ENCODE results near the gene NTRK2. TPM values are rescaled to one million over a fixed set of nuclear protein-coding genes. Genes with fewer than 3 reads are reported as not detected.

The NTRK2 gene
- polyA plus RNA-seq, 5 donors = 0.81 to 2.7 (median 1.6) TPM

DNA sequence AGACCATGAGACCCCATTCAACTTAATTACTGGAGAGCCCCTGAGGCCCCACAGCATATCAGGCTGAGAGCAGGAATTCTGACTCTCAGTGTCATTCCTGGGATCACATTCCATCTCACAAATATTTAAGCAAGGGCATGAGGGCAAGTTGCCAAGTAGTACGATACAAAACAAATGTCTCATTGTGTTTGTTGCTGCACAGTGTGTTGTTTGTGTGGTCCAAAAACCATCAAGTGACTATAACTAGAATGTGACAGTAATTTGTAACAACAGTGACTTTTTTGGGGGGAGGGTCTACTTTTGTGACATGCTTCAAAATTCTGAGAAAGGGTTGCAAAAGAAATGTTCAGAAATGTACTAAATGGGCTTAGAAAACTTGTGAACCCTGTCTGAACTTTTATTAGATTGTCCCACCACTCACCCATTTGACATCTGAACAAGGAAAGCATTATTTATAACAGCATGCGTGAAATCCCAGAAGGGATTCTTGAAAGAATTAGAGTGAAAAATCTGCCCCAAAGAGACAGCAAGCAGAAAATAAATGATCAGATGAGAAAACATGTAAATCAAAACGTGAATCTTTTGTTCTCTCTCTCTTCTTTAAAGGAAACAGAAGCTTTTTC lies 347.0 kb downstream of the NTRK2 start:
- no peak for DNase-seq

DNA sequence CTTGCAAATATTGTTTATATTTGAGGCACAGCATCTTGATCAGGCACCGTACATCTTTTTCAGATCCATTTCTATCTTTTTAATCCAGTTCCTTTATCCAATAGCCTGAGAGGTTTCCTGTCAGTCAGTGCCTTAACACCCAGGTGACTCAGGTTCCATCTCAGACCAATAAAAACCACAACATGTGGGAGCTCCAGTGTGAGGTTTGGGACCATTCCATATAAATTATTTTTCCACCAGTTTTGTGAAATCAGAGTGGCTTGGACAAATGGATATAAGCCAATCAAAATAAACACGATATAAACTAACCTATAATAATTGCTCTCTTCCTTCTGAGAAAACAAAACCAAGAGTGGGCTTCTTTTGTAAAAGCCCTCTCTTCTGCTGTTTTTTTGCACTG lies 351.3 kb downstream of the NTRK2 start:
- no peak for DNase-seq

DNA sequence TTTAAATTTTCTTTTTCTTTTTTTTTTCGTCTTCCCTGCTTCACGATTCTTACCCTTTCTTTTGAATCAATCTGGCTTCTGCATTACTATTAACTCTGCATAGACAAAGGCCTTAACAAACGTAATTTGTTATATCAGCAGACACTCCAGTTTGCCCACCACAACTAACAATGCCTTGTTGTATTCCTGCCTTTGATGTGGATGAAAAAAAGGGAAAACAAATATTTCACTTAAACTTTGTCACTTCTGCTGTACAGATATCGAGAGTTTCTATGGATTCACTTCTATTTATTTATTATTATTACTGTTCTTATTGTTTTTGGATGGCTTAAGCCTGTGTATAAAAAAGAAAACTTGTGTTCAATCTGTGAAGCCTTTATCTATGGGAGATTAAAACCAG lies 352.2 kb downstream of the NTRK2 start:
- no peak for DNase-seq

DNA sequence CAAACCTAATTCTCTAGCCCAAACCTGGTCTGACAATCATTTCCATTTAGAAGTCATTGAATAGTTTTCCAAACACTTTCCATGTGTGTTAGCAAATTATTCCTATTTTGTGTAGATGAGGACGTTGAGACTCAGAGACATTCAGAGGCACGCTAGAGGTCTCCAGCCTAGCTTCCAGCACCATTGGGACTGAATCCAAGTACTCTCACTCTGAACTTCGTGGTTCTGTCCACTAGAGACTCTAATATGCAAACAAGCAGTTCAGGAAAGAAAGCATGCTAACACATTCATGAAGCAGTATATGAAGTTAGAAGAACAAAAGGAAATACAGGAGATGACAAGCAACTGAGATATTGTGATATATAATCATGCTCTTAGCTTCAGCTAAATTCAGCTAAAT lies 354.8 kb downstream of the NTRK2 start:
- DNase-seq = peak in 1 of 2 donors; percentile 15

DNA sequence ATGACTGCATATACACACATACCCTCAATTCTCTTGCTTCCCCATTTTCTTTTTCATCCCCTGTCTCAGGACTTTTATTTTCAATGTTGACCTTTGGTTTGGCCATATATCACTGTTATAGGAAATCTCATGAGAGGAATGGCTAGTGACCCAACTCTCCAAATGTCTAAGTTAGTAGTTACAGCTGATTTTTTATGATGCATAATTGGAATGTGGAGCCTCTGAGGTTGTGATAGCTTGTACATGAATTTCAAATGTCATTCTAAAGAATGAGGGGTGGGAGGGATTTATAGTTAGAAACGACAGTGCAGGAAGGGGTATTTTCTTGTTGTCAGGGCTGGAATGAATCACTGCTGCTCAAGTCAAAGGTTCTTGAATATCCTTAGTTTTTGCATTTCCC lies 356.1 kb downstream of the NTRK2 start:
- DNase-seq = no peak

DNA sequence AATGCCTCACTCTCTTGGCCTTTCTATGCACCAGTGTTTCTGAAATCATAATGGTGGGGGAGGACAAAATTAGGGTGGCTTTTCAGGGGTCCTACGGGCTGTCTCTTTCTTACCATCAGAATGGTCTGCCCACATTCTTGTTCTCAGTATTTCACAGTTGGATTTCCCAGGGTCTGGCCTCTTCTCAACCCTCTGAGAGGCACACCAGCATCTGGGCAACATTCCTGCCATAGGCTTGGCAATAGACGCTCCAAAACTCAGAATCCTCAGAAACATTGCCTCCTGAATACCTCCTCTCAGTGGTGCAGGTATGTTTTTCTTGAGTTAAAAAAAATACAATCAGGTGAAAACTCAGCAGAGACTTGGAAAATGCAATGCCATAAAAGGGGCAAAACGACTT lies 358.3 kb downstream of the NTRK2 start:
- no peak for DNase-seq

DNA sequence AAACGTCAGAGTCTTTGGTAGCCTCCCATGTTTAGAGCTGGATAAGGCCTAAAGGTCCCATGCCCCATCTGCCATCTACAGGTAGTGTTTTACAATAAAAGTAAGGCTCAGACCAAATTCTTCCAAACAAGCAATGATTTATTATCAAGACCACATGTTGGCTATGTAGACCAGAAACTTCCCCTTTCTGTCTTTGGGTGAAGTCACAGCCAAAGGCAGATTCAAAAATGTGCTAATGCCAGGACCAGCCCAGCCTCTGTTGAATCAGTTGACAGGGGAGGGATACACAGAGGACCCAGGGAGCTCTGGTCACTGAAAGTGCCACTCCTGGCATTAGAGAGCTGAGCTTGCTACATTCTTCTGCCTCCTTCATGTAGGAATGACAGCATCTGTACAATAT lies 360.8 kb downstream of the NTRK2 start:
- no peak for DNase-seq

DNA sequence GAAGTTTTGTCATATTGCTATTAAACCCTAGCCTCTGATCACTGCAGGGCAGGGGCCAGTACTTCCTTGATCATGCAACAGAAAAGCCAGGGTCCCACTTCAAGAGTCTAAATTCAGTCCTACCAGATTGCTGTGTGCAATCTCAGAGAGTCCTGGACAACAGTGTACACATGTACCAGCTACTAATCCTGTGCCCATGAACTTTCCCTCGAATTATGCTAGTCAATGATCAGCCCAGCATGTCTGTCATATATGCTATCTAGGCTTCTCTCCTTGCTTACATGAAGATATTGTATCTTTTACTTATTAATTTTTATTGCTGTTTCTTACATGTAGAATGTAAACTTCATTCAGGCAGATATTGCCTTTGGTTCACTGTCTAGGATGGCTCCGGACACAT lies 367.0 kb downstream of the NTRK2 start:
- DNase-seq = no peak

DNA sequence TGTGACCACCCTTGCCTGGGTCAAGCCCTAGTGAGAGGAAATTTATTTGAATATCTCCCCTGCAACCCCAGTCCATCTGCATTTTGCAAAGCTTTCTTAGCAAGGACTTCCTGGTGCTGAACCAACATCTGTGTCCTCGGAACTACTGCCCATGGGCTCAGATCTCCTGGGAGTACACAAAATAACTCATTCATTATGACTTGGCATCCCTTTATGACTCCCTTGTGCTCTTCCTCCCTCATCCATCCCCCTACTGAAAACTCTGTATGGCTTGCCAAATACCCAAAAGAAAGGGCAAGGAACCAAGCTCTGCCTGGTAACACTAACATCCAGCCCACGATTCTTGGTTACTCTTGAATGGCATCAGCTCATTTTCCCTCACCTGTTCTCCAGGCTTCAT lies 368.5 kb downstream of the NTRK2 start:
- no peak for DNase-seq

DNA sequence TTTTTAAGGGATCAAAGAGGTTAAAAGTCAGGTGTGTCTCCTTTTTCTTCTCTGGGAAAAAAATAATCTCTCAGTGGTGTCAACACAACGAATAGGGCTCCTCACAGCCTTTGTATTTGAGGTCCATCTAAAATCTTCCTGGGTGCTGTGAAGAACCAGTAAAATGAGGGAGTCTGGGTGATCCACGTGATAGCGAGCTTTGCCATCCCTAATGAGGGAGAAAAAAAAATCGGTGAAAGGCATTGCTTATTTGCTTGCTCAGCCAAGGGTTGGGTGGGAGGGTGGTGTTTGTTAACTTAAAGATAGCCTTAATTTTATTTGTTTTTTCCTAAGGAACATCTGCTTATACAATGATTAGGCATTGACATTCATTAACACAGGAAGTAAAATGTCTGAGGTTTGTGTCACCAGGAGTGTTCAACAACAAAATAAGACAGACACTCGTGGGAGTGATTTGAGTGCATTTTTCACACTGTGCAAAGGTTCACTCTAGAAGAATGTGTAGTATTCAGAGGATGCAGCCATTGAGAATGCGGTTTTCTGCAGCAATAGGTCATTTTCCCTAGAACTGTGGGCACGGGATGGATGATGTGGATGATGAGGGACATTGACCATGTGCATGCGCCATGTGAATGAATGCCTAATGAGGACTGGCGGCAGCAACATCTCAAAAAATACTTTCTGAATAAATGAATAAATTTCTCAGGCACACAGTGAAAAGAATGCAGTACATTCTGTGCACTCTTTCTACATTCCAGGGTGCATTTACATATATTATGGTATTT lies 369.5 kb downstream of the NTRK2 start:
- no peak for DNase-seq

DNA sequence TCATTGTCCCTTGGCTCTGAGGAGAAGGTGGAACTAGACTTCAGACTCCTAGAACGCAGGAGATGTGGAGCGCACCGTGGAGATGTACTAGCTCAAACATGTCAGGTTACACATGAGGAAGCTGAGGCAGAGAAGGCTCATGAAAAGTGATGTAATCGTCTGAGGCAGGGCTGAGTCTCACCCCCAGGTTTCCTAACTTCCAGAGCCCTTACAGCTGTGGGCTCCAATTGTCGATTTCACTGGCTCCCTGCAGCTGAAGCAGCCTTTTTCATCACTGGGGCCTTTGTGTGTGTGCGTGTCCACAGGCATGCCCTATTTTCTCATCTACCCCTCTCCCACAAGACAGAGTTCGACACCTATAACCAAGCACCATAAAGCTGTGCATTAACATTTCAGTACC lies 370.6 kb downstream of the NTRK2 start:
- no peak for DNase-seq

DNA sequence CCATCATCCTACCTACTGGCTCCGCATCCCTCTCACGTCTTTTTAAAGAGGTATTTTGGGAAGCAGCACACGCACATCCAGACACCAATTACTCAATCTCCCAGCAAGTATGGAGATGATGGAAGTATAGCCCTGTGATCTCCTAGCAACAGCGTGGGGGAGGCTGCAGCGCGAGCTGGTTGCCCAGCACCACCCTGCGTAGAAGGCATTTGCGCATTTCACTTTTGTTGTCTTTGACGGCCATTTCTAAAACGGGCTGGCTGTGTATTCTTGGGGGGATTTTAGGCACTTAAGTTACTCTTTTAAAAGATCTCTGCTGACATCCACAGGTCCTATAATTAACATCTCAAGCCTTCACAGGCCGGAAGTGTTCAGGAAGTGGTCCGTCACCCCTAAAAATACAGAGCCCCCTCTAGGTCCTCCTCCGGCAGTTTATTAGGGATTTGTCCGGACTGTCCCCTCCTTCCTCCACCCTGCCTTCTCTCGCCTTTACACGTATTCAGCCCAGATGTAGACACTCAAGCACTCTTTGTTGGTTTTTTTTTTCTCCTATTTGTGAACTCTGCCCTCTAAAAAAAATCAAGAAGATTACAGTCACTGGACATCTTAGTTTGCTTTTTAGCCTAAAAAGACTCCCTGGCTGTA lies 371.4 kb downstream of the NTRK2 start:
- DNase-seq = no peak

DNA sequence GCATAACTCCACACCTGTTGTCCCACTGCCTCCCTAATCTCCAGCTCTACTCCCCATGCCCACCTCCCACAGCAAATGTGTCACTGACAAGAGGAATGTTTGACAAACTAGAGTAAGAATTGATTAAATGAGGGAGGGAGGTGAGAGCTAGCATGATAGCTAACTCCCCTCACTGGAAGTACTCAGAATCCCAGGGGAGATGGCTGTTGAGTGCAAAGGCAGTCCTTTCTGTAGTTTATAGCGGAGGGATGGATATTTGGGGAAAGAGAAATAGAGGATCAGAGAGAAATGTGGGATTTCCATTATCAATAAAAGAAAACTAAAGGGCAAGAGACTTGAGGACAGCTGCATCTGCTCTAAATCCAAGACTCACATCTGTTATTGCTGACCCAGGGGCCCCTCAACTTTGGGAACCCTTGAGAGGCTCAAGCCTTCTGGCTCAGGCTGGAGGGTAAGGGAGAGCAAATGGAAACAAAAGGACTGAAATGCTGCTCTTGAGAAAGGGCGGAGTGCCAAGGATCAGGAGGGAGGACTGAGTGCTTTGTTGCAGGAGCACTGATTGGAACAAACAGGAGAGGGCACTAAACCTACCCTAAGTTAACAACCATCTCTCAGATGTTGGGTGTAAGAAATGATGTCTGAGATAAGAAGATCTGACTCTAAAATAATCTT lies 372.1 kb downstream of the NTRK2 start:
- no peak for DNase-seq

DNA sequence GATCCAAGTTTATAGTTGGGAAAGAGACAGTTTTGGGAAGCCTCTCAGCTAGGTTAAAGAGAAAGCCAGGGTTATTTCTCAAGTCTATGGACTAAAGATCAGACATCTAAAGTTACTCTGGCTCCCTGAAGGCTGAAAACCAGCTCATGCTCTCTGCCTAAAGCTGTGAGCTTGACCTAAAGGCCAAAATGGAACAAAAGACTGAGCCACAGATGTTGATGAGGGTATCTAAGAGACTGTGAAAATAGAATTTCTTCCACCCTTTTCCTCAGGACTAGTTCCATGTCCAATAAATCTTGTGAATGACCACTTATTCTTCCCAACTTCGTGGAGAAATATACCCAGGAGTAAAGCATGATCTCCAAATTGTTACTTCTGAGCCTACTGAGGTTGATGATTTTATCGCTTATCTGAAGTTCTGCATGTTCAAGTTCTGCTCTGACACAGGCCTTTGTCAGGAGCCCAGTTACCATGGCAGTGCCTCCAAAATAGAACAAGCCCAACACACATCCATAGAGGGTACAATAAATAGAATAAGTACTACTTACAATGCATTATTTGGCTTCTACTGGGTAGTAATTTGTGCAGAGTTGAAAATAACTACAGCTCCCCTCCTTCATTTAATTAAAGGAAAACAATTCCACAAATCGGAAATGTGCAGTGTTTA lies 373.6 kb downstream of the NTRK2 start:
- DNase-seq = no peak

DNA sequence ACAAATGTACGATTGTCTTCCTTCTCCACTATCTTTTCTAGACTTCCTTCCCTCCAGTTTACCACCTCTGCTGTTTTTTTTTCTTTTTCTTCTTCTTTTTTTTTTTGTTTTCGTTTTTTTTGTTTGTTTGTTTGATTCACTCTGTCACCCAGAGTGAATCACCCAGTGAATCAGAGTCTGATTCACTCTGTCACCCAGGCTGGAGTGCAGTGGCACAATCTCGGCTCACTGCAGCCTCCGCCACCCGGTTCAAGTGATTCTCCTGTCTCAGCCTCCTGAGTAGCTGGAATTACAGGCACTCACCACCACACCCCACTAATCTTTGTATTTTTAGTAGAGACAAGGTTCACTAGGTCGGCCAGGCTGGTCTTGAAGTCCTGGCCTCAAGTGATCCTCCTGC lies 375.7 kb downstream of the NTRK2 start:
- no peak for DNase-seq

DNA sequence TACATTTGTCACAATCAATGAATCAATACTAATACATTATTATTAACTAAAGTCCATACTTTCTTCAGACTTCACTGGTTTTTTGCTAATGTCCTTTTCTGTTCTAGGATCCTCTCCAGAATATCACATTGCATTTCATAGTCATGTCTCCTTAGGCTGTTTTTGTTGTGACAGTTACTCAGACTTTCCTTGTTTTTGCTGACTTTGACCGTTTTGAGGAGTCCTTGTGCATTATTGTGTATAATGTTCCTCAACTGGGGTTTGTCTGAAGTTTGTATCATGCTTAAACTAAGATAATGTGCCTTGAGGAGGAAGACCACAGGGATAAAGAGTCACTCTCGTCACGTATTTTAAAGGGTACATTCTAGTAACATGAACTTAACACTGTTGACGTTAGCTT lies 376.9 kb downstream of the NTRK2 start:
- no peak for DNase-seq

DNA sequence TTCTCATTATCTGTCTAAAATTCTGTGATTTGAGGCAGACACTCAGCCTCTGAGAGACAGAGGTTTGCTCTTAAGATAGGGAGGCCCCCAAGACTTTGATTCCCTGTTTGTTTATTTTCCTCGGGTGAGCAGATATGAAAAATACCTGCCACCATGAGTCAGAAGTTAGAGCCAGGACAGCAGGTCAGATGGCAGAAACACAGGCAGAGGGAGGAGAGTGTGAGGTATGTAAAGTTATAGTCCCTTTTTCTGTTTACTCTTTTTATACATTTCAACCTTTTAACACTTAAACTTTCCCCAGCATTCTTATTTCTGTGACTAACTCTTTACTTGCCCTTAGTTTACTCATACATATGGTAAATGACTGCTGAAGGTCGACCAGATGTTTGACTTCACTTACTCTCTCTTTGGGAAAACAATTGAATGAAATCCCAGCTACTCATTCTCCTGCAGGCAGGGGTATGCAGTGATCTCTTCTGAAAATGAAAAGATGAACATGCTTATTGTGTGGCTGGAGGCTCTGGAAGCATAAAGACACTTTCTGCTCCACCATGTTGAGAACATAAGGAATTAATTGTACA lies 383.8 kb downstream of the NTRK2 start:
- DNase-seq = no peak

DNA sequence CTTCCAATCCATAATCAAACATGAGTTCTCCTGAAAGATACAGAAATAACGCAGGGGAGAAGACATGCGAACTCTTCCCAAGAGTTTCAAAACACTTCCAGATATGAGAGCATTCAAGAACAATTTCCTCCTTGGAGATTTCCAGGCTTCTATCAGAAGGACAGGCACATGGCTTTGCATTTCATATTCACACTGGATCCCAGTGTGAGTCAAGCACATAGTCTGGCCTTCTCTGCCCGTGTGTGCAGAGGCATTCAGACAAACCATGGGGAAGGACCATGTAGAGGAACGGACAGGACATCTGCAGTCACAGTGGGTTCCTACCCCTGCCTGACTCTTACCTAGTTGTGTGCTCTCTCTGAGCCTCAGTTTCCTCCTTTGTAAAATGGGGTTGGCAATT lies 384.5 kb downstream of the NTRK2 start:
- no peak for DNase-seq

DNA sequence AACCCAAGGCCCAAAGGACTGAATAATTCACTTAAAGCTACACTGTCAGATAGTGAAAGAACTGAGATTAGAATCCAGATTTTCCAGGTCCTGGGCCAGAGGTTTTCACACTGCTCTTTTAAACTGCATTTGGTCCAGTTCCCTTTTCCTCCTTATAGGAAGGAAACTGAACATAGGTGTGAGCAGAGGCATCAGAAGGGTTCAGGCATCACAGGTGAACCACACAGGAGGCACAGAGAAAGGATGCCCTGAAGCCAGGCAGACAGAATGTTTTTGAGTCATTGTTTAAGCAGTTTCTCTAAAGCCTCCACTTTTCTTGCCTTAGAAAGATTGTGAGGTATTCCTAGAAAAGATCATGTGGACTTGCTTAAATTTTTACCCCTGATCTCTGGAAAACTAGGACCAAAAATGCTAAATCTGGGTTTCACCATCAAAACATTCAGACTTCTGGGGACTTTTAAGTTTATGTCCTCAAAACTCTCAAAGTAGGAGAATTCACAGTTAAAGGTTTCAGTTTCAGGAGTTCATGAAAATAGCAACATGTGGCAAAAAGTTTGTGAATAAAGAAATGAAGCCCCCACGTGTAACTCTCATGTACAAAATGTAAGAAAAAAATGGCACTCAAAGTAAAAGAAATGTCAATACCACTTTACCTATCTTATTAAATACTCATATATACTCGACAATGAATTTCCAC lies 386.1 kb downstream of the NTRK2 start:
- DNase-seq = no peak

DNA sequence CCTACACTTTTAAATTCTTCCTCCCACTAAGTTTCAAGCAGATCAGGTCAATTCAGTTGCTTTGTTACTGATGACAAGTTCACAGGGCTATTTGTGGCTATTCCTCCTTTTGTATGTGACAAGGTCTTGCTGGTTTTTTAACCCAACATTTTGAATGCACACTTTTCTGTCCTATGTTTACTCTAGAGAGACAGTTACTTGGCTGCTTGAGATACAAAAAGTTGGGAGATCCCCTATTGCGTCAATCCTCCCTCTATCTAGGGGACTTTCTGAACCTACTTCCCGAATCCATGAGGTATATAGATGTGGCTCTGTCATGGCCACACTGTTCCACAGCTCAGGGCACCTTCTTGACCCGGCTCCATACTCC lies 386.7 kb downstream of the NTRK2 start:
- DNase-seq = no peak

DNA sequence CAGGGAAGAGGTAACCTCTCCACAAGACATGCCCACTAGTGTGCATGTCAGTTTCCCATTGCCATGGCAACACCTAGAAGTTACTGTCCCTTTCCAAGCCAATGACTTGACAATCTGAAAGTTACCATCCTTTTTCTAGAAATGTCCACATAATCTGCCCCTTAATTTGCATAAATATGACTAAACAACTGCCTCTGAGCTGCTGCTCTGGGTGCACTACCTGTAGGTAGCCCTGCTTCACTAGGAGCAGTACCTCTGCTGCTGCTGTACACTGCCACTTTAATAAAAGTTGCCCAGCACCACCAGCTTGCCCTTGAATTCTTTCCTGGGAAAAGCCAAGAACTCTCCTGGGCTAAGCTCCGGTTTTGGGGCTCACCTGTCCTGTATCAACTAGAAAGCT lies 392.4 kb downstream of the NTRK2 start:
- DNase-seq = no peak

Data from right lung (tissue), 5 donors.